Osteoblast (primary cell): ENCODE data around the gene HYOU1. TPM values are rescaled to one million over a fixed set of nuclear protein-coding genes. Genes with fewer than 3 reads are reported as not detected.

Experiments
- DNase-seq: peaks from one replicate; pipeline ENCODE4 v3.0.0; 2011; ENCODE audit warnings: low spot score, mixed read lengths; ENCODE audit not compliant: insufficient read length; ENCODE audit errors: missing footprints
- H2AFZ ChIP-seq: 2 replicates; pipeline ENCODE4 v1.6.0; 2011; ENCODE audit warnings: mild to moderate bottlenecking, low read length
- H3K27ac ChIP-seq: 2 replicates; pipeline ENCODE4 v1.5.1; 2011; ENCODE audit warnings: mild to moderate bottlenecking, low read depth, low read length, moderate library complexity
- H3K27me3 ChIP-seq: 2 replicates; pipeline ENCODE4 v1.6.0; 2012; ENCODE audit warnings: mild to moderate bottlenecking, control low read depth, inconsistent platforms, low read length, moderate library complexity; ENCODE audit not compliant: insufficient read depth
- H3K36me3 ChIP-seq: 2 replicates; pipeline ENCODE4 v1.5.1; 2011; ENCODE audit warnings: mild to moderate bottlenecking, low read length, control low read depth, moderate library complexity; ENCODE audit not compliant: insufficient read depth
- H3K4me1 ChIP-seq: 2 replicates; pipeline ENCODE4 v1.5.1; 2011; ENCODE audit warnings: mild to moderate bottlenecking, low read length, control low read depth, moderate library complexity; ENCODE audit not compliant: insufficient read depth
- H3K4me2 ChIP-seq: 2 replicates; pipeline ENCODE4 v1.6.0; 2011; ENCODE audit warnings: mild to moderate bottlenecking, low read length; ENCODE audit not compliant: insufficient read depth
- H3K4me3 ChIP-seq: fragments of 200-600 bp; sonication (generic); 3 replicates; pipeline ENCODE4 v1.5.1; 2012; ENCODE audit warnings: mild to moderate bottlenecking, low read length, inconsistent platforms; ENCODE audit not compliant: insufficient read depth
- H3K79me2 ChIP-seq: 2 replicates; pipeline ENCODE4 v1.6.0; 2012; ENCODE audit warnings: mild to moderate bottlenecking, low read length, control low read depth, inconsistent platforms; ENCODE audit not compliant: insufficient read depth
- H3K9me3 ChIP-seq: 2 replicates; pipeline ENCODE4 v1.5.1; 2011; ENCODE audit warnings: low read depth, low read length, control low read depth
- H4K20me1 ChIP-seq: 2 replicates; pipeline ENCODE4 v1.6.0; 2012; ENCODE audit warnings: mild to moderate bottlenecking, low read length, control low read depth; ENCODE audit not compliant: insufficient read depth
- CTCF ChIP-seq: IDR thresholded peaks from 2 replicates; pipeline ENCODE4 v1.5.1; 2011; ENCODE audit warnings: mild to moderate bottlenecking, low read depth, low read length, moderate library complexity; ENCODE audit errors: extremely low read depth
- total RNA-seq: library from RNA; depleted of rRNA; stranded (reverse); fragments of >200 nt; gene quantifications from 2 replicates; pipeline ENCODE4 v1.2.3, GENCODE V29; 2012

Gene HYOU1
- total RNA-seq, 1 donor = 117 TPM

GRCh38 chr11:119012629-119013170 is 44.3 kb downstream of the HYOU1 start:
- no peaks in the 10 kb centered on the region for H3K27me3 ChIP-seq
- peaks cover 13% of the 10 kb centered on the region for H3K4me1 ChIP-seq
- DNase-seq = peak; percentile 79
- no peak for TF ChIP-seq CTCF
- no peaks in the 10 kb centered on the region for H3K9me3 ChIP-seq
- no peak overlapping the region for H3K4me2 ChIP-seq
- H3K4me3 ChIP-seq = no peak overlapping the region
- no peak overlapping the region for H3K27ac ChIP-seq
- H3K36me3 ChIP-seq = peaks cover 50% of the 10 kb centered on the region
- peaks cover 23% of the 10 kb centered on the region for H3K79me2 ChIP-seq
- H2AFZ ChIP-seq = no peak overlapping the region
- H4K20me1 ChIP-seq = no peaks in the 10 kb centered on the region

GRCh38 chr11:119011476-119012053 is 45.4 kb downstream of the HYOU1 start:
- no peak for DNase-seq
- Histone ChIP-seq H3K27me3 (no peaks in the 10 kb centered on the region), H4K20me1 (no peaks in the 10 kb centered on the region), H3K27ac (no peak overlapping the region), H3K4me2 (no peak overlapping the region), H3K36me3 (peaks cover 59% of the 10 kb centered on the region), H3K4me1 (peaks cover 5% of the 10 kb centered on the region), H3K4me3 (no peak overlapping the region), H2AFZ (no peak overlapping the region), H3K9me3 (no peaks in the 10 kb centered on the region), H3K79me2 (peaks cover 12% of the 10 kb centered on the region)
- TF ChIP-seq CTCF = no peak

GRCh38 chr11:119006656-119007055 is 50.3 kb downstream of the HYOU1 start:
- TF ChIP-seq CTCF = no peak
- H3K4me3 ChIP-seq = no peak overlapping the region
- no peak for DNase-seq
- no peaks in the 10 kb centered on the region for H3K9me3 ChIP-seq
- H3K36me3 ChIP-seq = peaks cover 48% of the 10 kb centered on the region
- no peaks in the 10 kb centered on the region for H3K79me2 ChIP-seq
- H2AFZ ChIP-seq = no peak overlapping the region
- H4K20me1 ChIP-seq = no peaks in the 10 kb centered on the region
- H3K4me1 ChIP-seq = no peaks in the 10 kb centered on the region
- H3K27ac ChIP-seq = no peak overlapping the region
- H3K27me3 ChIP-seq = no peaks in the 10 kb centered on the region
- no peak overlapping the region for H3K4me2 ChIP-seq

- DNase-seq = no peak
- H2AFZ ChIP-seq = no peak overlapping the region
- no peak overlapping the region for H3K4me2 ChIP-seq
- no peak overlapping the region for H3K4me3 ChIP-seq
- peaks cover 32% of the 10 kb centered on the region for H3K36me3 ChIP-seq
- no peaks in the 10 kb centered on the region for H3K9me3 ChIP-seq
- no peaks in the 10 kb centered on the region for H4K20me1 ChIP-seq
- H3K27ac ChIP-seq = no peak overlapping the region
- TF ChIP-seq CTCF = no peak
- H3K79me2 ChIP-seq = peaks cover 22% of the 10 kb centered on the region
- H3K27me3 ChIP-seq = no peaks in the 10 kb centered on the region
- peaks cover 33% of the 10 kb centered on the region for H3K4me1 ChIP-seq
These were observed 56.1 kb downstream of the HYOU1 start for GRCh38 chr11:119000906-119001305.
